Measurements from ENCODE around the gene KCTD4.

KCTD4 gene

GRCh38 chr13:45242524-45242923, 41.7 kb upstream of the KCTD4 start:
- TF ChIP-seq EZH2phosphoT487 (IDR thresholded peaks at IDR 0.05; ENCODE audit: borderline replicate concordance, low read length) = no peak
- TF ChIP-seq, protein P1, sequence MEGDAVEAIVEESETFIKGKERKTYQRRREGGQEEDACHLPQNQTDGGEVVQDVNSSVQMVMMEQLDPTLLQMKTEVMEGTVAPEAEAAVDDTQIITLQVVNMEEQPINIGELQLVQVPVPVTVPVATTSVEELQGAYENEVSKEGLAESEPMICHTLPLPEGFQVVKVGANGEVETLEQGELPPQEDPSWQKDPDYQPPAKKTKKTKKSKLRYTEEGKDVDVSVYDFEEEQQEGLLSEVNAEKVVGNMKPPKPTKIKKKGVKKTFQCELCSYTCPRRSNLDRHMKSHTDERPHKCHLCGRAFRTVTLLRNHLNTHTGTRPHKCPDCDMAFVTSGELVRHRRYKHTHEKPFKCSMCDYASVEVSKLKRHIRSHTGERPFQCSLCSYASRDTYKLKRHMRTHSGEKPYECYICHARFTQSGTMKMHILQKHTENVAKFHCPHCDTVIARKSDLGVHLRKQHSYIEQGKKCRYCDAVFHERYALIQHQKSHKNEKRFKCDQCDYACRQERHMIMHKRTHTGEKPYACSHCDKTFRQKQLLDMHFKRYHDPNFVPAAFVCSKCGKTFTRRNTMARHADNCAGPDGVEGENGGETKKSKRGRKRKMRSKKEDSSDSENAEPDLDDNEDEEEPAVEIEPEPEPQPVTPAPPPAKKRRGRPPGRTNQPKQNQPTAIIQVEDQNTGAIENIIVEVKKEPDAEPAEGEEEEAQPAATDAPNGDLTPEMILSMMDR (IDR thresholded peaks at IDR 0.05; ENCODE audit: low read depth, low read length, poor library complexity, severe bottlenecking) = no peak
- Histone ChIP-seq H3K9me3 (ENCODE audit: control insufficient read depth, insufficient read depth, low read length) (no peaks in the 10 kb centered on the region), H4K20me1 (ENCODE audit: control insufficient read depth, insufficient read depth, low read depth, low read length) (0 out of 2 replicates have a peak, but pooled peaks cover 3% of the 10 kb centered on the region), H3K4me2 (ENCODE audit: low read length) (no peak overlapping the region), H3K4me3 (ENCODE audit: low read length) (no peak overlapping the region), H3K4me1 (ENCODE audit: control insufficient read depth, low read length) (no peaks in the 10 kb centered on the region), H3K9me2 (replicated peaks; ENCODE audit: control insufficient read depth, low read length) (no peaks in the 10 kb centered on the region), H3K36me3 (ENCODE audit: control insufficient read depth, low read length) (no peaks in the 10 kb centered on the region), H3F3A (ENCODE audit: control insufficient read depth, insufficient read depth) (no peaks in the 10 kb centered on the region), H3K79me2 (ENCODE audit: control insufficient read depth, low read length) (no peaks in the 10 kb centered on the region), H3K27ac (ENCODE audit: low read depth, low read length) (no peak overlapping the region), H3K27me3 (ENCODE audit: control insufficient read depth, low read length) (no peaks in the 10 kb centered on the region)

DNA sequence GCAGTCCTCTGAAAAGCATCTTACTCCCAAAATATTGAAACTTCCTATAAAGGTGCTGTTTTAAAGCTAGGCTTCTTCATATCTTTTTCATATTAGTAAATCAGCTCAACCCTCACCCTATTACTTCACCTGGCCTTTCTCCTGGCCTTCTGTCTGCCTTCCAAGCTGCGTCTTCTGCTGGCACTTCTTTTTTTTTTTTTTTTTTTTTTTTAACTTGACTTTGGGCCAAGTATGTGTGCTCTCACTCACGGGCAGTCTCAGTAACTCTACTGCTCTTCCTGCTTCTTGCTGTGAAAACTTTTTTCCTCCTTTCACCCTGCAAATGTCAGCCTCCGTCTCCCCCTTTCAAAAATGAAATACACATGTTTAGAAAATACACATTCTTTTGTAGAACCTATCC, 41.2 kb upstream of the KCTD4 start:
- Histone ChIP-seq H3K27ac (ENCODE audit: low read depth, low read length) (no peak overlapping the region), H3K9me3 (ENCODE audit: control insufficient read depth, insufficient read depth, low read length) (no peaks in the 10 kb centered on the region), H3K4me1 (ENCODE audit: control insufficient read depth, low read length) (no peaks in the 10 kb centered on the region), H4K20me1 (ENCODE audit: control insufficient read depth, insufficient read depth, low read depth, low read length) (0 out of 2 replicates have a peak, but pooled peaks cover 3% of the 10 kb centered on the region), H3F3A (ENCODE audit: control insufficient read depth, insufficient read depth) (no peaks in the 10 kb centered on the region), H3K27me3 (ENCODE audit: control insufficient read depth, low read length) (no peaks in the 10 kb centered on the region), H3K36me3 (ENCODE audit: control insufficient read depth, low read length) (no peaks in the 10 kb centered on the region), H3K4me2 (ENCODE audit: low read length) (no peak overlapping the region), H3K4me3 (ENCODE audit: low read length) (no peak overlapping the region), H3K9me2 (replicated peaks; ENCODE audit: control insufficient read depth, low read length) (no peaks in the 10 kb centered on the region), H3K79me2 (ENCODE audit: control insufficient read depth, low read length) (no peaks in the 10 kb centered on the region)
- TF ChIP-seq, protein P1 (IDR thresholded peaks at IDR 0.05; ENCODE audit: low read depth, low read length, poor library complexity, severe bottlenecking) = no peak
- no peak for TF ChIP-seq EZH2phosphoT487 (IDR thresholded peaks at IDR 0.05; ENCODE audit: borderline replicate concordance, low read length)

DNA sequence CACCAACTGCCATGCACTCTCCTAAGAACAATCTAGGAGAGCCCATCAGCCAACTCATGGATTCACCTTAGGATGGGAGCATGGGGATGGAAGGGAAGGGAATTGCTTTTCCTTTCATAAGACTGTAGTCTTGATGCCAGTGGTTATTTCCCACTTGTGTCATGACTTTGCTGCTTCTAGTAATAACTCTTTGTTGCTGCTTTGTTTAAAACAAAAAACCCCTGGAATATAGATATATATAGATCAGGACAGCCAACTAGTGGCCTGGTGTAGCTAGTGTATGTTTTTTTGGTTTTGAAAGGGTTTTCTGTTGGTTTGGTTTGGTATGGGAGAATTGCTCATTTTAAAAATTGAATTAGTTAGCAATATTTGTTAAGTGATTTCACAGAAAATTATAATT, 39.3 kb upstream of the KCTD4 start:
- no peaks in the 10 kb centered on the region for H3K27me3 ChIP-seq (ENCODE audit: control insufficient read depth, low read length)
- no peak overlapping the region for H3K4me2 ChIP-seq (ENCODE audit: low read length)
- H3K9me3 ChIP-seq (ENCODE audit: control insufficient read depth, insufficient read depth, low read length) = no peaks in the 10 kb centered on the region
- no peak overlapping the region for H3K4me3 ChIP-seq (ENCODE audit: low read length)
- H4K20me1 ChIP-seq (ENCODE audit: control insufficient read depth, insufficient read depth, low read depth, low read length) = 0 out of 2 replicates have a peak, but pooled peaks cover 3% of the 10 kb centered on the region
- no peaks in the 10 kb centered on the region for H3K36me3 ChIP-seq (ENCODE audit: control insufficient read depth, low read length)
- H3K9me2 ChIP-seq (replicated peaks; ENCODE audit: control insufficient read depth, low read length) = no peaks in the 10 kb centered on the region
- H3K27ac ChIP-seq (ENCODE audit: low read depth, low read length) = no peak overlapping the region
- TF ChIP-seq, protein P1 (IDR thresholded peaks at IDR 0.05; ENCODE audit: low read depth, low read length, poor library complexity, severe bottlenecking) = no peak
- no peak for TF ChIP-seq EZH2phosphoT487 (IDR thresholded peaks at IDR 0.05; ENCODE audit: borderline replicate concordance, low read length)
- no peaks in the 10 kb centered on the region for H3K79me2 ChIP-seq (ENCODE audit: control insufficient read depth, low read length)
- no peaks in the 10 kb centered on the region for H3F3A ChIP-seq (ENCODE audit: control insufficient read depth, insufficient read depth)
- H3K4me1 ChIP-seq (ENCODE audit: control insufficient read depth, low read length) = no peaks in the 10 kb centered on the region
